Measurements from ENCODE around the gene LRRC52.

Gene LRRC52

GRCh38 chr1:165598676-165599059, 54.9 kb downstream of the LRRC52 start:
- peaks cover 2 to 6% of the 10 kb centered on the region in 2 donors for H3K4me1 ChIP-seq (ENCODE audit: control insufficient read depth in 2 of 2, insufficient read depth in 1 of 2, low read depth in 1 of 2, low read length in 2 of 2)
- H3K4me3 ChIP-seq (ENCODE audit: low read length in 2 of 2), result peak overlapping the region; percentile 60 to 81
- H3K4me2 ChIP-seq (ENCODE audit: insufficient read depth, low read length, poor library complexity, severe bottlenecking), result peak overlapping the region; percentile 79
- H3K4ac ChIP-seq (ENCODE audit: low read length), result no peak overlapping the region
- H3K36me3 ChIP-seq (replicated peaks in 1 of 2; ENCODE audit: control insufficient read depth in 2 of 2, insufficient read depth in 2 of 2, low read length in 2 of 2), result no peaks in the 10 kb centered on the region
- DNase-seq (ENCODE audit: low spot score), result no peak
- no peak overlapping the region for H3K14ac ChIP-seq (ENCODE audit: low read length)
- no peak overlapping the region for H3K9ac ChIP-seq (ENCODE audit: low read depth, low read length, poor library complexity)
- no peak overlapping the region for H3K23ac ChIP-seq (ENCODE audit: low read depth, low read length, poor library complexity)
- H3K27me3 ChIP-seq (ENCODE audit: control insufficient read depth in 3 of 3, insufficient read depth in 3 of 3, low read depth in 1 of 3, low read length in 3 of 3), result peaks cover 0 to 10% (median 0%) of the 10 kb centered on the region in 3 experiments
- H2BK15ac ChIP-seq (ENCODE audit: low read length), result no peak overlapping the region
- H2BK5ac ChIP-seq (ENCODE audit: low read length), result peak overlapping the region; percentile 63
- H4K91ac ChIP-seq (ENCODE audit: low read depth, low read length, poor library complexity), result no peak overlapping the region
- no CpG with 5 or more reads among the region's 3 CpGs for WGBS, 2 donors (ENCODE audit: extremely low coverage in 2 of 2, insufficient read length in 2 of 2, insufficient replicate concordance in 1 of 2)
- H3K9me3 ChIP-seq (replicated peaks in 1 of 2; ENCODE audit: control insufficient read depth in 2 of 2, insufficient read depth in 1 of 2, low read depth in 1 of 2, low read length in 2 of 2), result no peaks in the 10 kb centered on the region
- H4K8ac ChIP-seq (ENCODE audit: low read depth, low read length), result no peak overlapping the region
- peak overlapping the region; percentile 68 for H3K27ac ChIP-seq (replicated peaks; ENCODE audit: low read length)
- H3K18ac ChIP-seq (ENCODE audit: low read length), result no peak overlapping the region
- H2AFZ ChIP-seq (ENCODE audit: low read length), result peak overlapping the region; percentile 92
- H2AK5ac ChIP-seq (ENCODE audit: low read depth, low read length), result no peak overlapping the region
- H2BK120ac ChIP-seq (ENCODE audit: low read depth, low read length), result no peak overlapping the region
- no peaks in the 10 kb centered on the region for H3K79me1 ChIP-seq (ENCODE audit: low read depth, low read length)
- H2BK12ac ChIP-seq (ENCODE audit: low read length), result no peak overlapping the region

DNA sequence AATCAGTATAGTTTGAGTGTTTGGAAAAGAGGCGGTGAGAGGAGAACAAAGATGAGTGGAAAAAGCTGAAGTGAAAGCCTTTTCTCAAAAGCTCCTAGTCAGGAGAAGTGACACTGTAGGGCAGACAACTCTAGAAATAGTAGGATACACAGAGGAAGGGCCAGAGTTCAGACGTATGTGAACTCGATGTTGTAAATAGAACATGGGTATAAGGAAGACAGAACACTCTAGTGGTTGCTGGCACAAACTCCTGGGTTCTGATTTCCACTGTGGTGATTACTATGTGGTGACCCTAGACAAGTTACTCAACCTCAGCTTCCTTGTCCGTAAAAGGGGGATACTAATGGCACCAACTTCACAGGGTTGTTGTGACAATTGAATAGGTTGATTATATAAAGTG, 57.0 kb downstream of the LRRC52 start:
- Histone ChIP-seq H2BK120ac (ENCODE audit: low read depth, low read length) (no peak overlapping the region), H3K9me3 (replicated peaks in 1 of 2; ENCODE audit: control insufficient read depth in 2 of 2, insufficient read depth in 1 of 2, low read depth in 1 of 2, low read length in 2 of 2) (no peaks in the 10 kb centered on the region), H3K18ac (ENCODE audit: low read length) (no peak overlapping the region), H4K91ac (ENCODE audit: low read depth, low read length, poor library complexity) (no peak overlapping the region), H2BK12ac (ENCODE audit: low read length) (no peak overlapping the region), H2BK15ac (ENCODE audit: low read length) (no peak overlapping the region), H3K23ac (ENCODE audit: low read depth, low read length, poor library complexity) (no peak overlapping the region), H2AFZ (ENCODE audit: low read length) (no peak overlapping the region), H3K9ac (ENCODE audit: low read depth, low read length, poor library complexity) (no peak overlapping the region), H3K79me1 (ENCODE audit: low read depth, low read length) (no peaks in the 10 kb centered on the region), H3K27ac (replicated peaks; ENCODE audit: low read length) (no peak overlapping the region), H3K4me1 (ENCODE audit: control insufficient read depth in 2 of 2, insufficient read depth in 1 of 2, low read depth in 1 of 2, low read length in 2 of 2) (peaks cover 2 to 6% of the 10 kb centered on the region in 2 donors), H3K4me3 (ENCODE audit: low read length in 2 of 2) (no peak overlapping the region), H2AK5ac (ENCODE audit: low read depth, low read length) (no peak overlapping the region), H2BK5ac (ENCODE audit: low read length) (no peak overlapping the region), H3K14ac (ENCODE audit: low read length) (no peak overlapping the region), H3K27me3 (ENCODE audit: control insufficient read depth in 3 of 3, insufficient read depth in 3 of 3, low read depth in 1 of 3, low read length in 3 of 3) (peaks cover 0 to 17% (median 0%) of the 10 kb centered on the region in 3 experiments), H3K4me2 (ENCODE audit: insufficient read depth, low read length, poor library complexity, severe bottlenecking) (no peak overlapping the region), H3K36me3 (replicated peaks in 1 of 2; ENCODE audit: control insufficient read depth in 2 of 2, insufficient read depth in 2 of 2, low read length in 2 of 2) (no peaks in the 10 kb centered on the region), H3K4ac (ENCODE audit: low read length) (no peak overlapping the region), H4K8ac (ENCODE audit: low read depth, low read length) (no peak overlapping the region)
- no CpG with 5 or more reads among the region's 4 CpGs for WGBS, 2 donors (ENCODE audit: extremely low coverage in 2 of 2, insufficient read length in 2 of 2, insufficient replicate concordance in 1 of 2)
- no peak for DNase-seq (ENCODE audit: low spot score)

DNA sequence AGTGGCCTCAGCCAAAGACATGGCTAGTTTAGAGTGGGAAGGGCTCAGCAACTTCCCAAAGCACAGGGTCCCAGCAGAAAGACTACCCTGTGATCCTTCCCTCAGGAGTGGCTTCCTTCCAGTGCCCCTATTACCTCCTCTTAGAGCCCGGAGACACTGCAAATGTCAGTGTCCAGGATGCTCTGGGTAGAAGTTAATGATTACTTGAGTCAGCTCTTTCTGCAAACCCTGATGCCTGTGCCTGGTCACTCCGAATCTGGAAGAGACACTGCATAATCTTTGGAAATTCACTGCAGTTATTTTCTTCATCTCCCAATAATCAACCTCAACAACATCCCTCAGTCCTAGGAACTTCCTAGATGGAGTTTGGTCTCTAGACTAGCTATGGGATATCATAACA, 60.0 kb downstream of the LRRC52 start:
- H3K4me1 ChIP-seq (ENCODE audit: control insufficient read depth in 2 of 2, insufficient read depth in 1 of 2, low read depth in 1 of 2, low read length in 2 of 2), result no peaks in the 10 kb centered on the region
- no peak overlapping the region for H3K14ac ChIP-seq (ENCODE audit: low read length)
- H3K18ac ChIP-seq (ENCODE audit: low read length), result no peak overlapping the region
- no peak overlapping the region for H2BK12ac ChIP-seq (ENCODE audit: low read length)
- no CpG with 5 or more reads among the region's 2 CpGs for WGBS, 2 donors (ENCODE audit: extremely low coverage in 2 of 2, insufficient read length in 2 of 2, insufficient replicate concordance in 1 of 2)
- H3K23ac ChIP-seq (ENCODE audit: low read depth, low read length, poor library complexity), result no peak overlapping the region
- no peaks in the 10 kb centered on the region for H3K9me3 ChIP-seq (replicated peaks in 1 of 2; ENCODE audit: control insufficient read depth in 2 of 2, insufficient read depth in 1 of 2, low read depth in 1 of 2, low read length in 2 of 2)
- no peak overlapping the region for H3K27ac ChIP-seq (replicated peaks; ENCODE audit: low read length)
- H3K4me2 ChIP-seq (ENCODE audit: insufficient read depth, low read length, poor library complexity, severe bottlenecking), result no peak overlapping the region
- H3K27me3 ChIP-seq (ENCODE audit: control insufficient read depth in 3 of 3, insufficient read depth in 3 of 3, low read depth in 1 of 3, low read length in 3 of 3), result peaks cover 0 to 17% (median 0%) of the 10 kb centered on the region in 3 experiments
- H3K79me1 ChIP-seq (ENCODE audit: low read depth, low read length), result no peaks in the 10 kb centered on the region
- no peak overlapping the region for H4K91ac ChIP-seq (ENCODE audit: low read depth, low read length, poor library complexity)
- H2BK120ac ChIP-seq (ENCODE audit: low read depth, low read length), result no peak overlapping the region
- H3K9ac ChIP-seq (ENCODE audit: low read depth, low read length, poor library complexity), result no peak overlapping the region
- H4K8ac ChIP-seq (ENCODE audit: low read depth, low read length), result no peak overlapping the region
- DNase-seq (ENCODE audit: low spot score), result no peak
- no peak overlapping the region for H2AK5ac ChIP-seq (ENCODE audit: low read depth, low read length)
- no peak overlapping the region for H2BK15ac ChIP-seq (ENCODE audit: low read length)
- no peak overlapping the region for H2AFZ ChIP-seq (ENCODE audit: low read length)
- H2BK5ac ChIP-seq (ENCODE audit: low read length), result no peak overlapping the region
- no peak overlapping the region for H3K4me3 ChIP-seq (ENCODE audit: low read length in 2 of 2)
- no peak overlapping the region for H3K4ac ChIP-seq (ENCODE audit: low read length)
- no peaks in the 10 kb centered on the region for H3K36me3 ChIP-seq (replicated peaks in 1 of 2; ENCODE audit: control insufficient read depth in 2 of 2, insufficient read depth in 2 of 2, low read length in 2 of 2)

DNA sequence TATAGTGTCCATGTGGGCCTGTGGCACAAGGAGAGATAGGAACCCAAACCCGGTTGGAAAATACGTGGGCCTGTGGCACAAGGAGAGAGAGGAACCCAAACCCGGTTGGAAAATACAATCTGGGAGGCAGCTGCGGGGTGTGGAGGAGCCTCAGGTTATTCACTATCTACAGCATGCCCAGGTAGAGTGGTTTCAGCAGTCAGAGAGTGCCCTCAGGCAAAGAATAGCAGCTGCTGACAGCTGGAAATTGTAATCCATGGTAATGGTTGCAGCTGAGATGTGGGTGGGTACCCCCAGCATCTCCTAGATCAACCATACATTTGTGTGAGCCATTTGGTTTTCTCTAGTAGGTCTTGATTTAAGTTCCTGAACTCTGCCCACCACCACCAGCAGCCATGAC, 61.4 kb downstream of the LRRC52 start:
- Histone ChIP-seq H3K4me3 (ENCODE audit: low read length in 2 of 2) (no peak overlapping the region), H3K4ac (ENCODE audit: low read length) (no peak overlapping the region), H3K9ac (ENCODE audit: low read depth, low read length, poor library complexity) (no peak overlapping the region), H3K79me1 (ENCODE audit: low read depth, low read length) (no peaks in the 10 kb centered on the region), H4K91ac (ENCODE audit: low read depth, low read length, poor library complexity) (no peak overlapping the region), H3K14ac (ENCODE audit: low read length) (no peak overlapping the region), H2BK15ac (ENCODE audit: low read length) (no peak overlapping the region), H2AFZ (ENCODE audit: low read length) (no peak overlapping the region), H3K4me1 (ENCODE audit: control insufficient read depth in 2 of 2, insufficient read depth in 1 of 2, low read depth in 1 of 2, low read length in 2 of 2) (no peaks in the 10 kb centered on the region), H3K18ac (ENCODE audit: low read length) (no peak overlapping the region), H2BK120ac (ENCODE audit: low read depth, low read length) (no peak overlapping the region), H3K4me2 (ENCODE audit: insufficient read depth, low read length, poor library complexity, severe bottlenecking) (no peak overlapping the region), H3K9me3 (replicated peaks in 1 of 2; ENCODE audit: control insufficient read depth in 2 of 2, insufficient read depth in 1 of 2, low read depth in 1 of 2, low read length in 2 of 2) (no peaks in the 10 kb centered on the region), H4K8ac (ENCODE audit: low read depth, low read length) (no peak overlapping the region), H3K23ac (ENCODE audit: low read depth, low read length, poor library complexity) (no peak overlapping the region), H3K27me3 (ENCODE audit: control insufficient read depth in 3 of 3, insufficient read depth in 3 of 3, low read depth in 1 of 3, low read length in 3 of 3) (peaks cover 0 to 17% (median 0%) of the 10 kb centered on the region in 3 experiments), H3K27ac (replicated peaks; ENCODE audit: low read length) (no peak overlapping the region), H2BK5ac (ENCODE audit: low read length) (no peak overlapping the region), H2BK12ac (ENCODE audit: low read length) (no peak overlapping the region), H2AK5ac (ENCODE audit: low read depth, low read length) (no peak overlapping the region), H3K36me3 (replicated peaks in 1 of 2; ENCODE audit: control insufficient read depth in 2 of 2, insufficient read depth in 2 of 2, low read length in 2 of 2) (no peaks in the 10 kb centered on the region)
- no CpG with 5 or more reads among the region's 4 CpGs for WGBS, 2 donors (ENCODE audit: extremely low coverage in 2 of 2, insufficient read length in 2 of 2, insufficient replicate concordance in 1 of 2)
- DNase-seq (ENCODE audit: low spot score), result no peak

All from neuronal stem cell (in vitro differentiated cells).